ENCODE measurements around the gene CLEC20A.

- TF ChIP-seq POLR2AphosphoS5 (IDR thresholded peaks at IDR 0.05; ENCODE audit: borderline replicate concordance, low read depth, low read length) (no peak), EZH2 (IDR thresholded peaks at IDR 0.05) (no peak)
Observed at GRCh38 chr1:178542554-178543289, 46.0 kb upstream of the CLEC20A start.

Measured in SK-N-MC (cell line).